Neural progenitor cell (in vitro differentiated cells): Measurements from ENCODE around the gene KLHL29. TPM values are rescaled to one million over a fixed set of nuclear protein-coding genes. Genes with fewer than 3 reads are reported as not detected.
A peak's percentile ranks its signal among the peaks of the same experiment; 100 is the strongest.

Source experiments
- DNase-seq: peaks from one replicate; pipeline ENCODE4 v3.0.0-alpha.2; 2016; ENCODE audit warnings: low spot score
- H2AFZ ChIP-seq: fragments of 200-600 bp; sonication (generic); replicated peaks from 2 replicates; pipeline ENCODE4 v1.6.1; 2016; ENCODE audit warnings: antibody characterized with exemption
- H3F3A ChIP-seq: fragments of 200-600 bp; sonication (generic); 2 replicates; pipeline ENCODE4 v1.6.1; 2016; ENCODE audit warnings: antibody characterized with exemption, low read depth
- H3K27ac ChIP-seq: fragments of 200-600 bp; sonication (generic); 2 replicates; pipeline ENCODE4 v1.5.1; 2016; ENCODE audit warnings: mild to moderate bottlenecking
- H3K27me3 ChIP-seq: fragments of 200-600 bp; sonication (generic); 2 replicates; pipeline ENCODE4 v1.6.1; 2016; ENCODE audit warnings: mild to moderate bottlenecking, moderate library complexity
- H3K36me3 ChIP-seq: fragments of 200-600 bp; sonication (generic); 2 replicates; pipeline ENCODE4 v1.5.1; 2016
- H3K4me1 ChIP-seq: fragments of 200-600 bp; sonication (generic); 2 replicates; pipeline ENCODE4 v1.6.1; 2016; ENCODE audit warnings: mixed run types
- H3K4me2 ChIP-seq: fragments of 200-600 bp; sonication (generic); 2 replicates; pipeline ENCODE4 v1.6.1; 2016
- H3K4me3 ChIP-seq: fragments of 200-600 bp; sonication (generic); 2 replicates; pipeline ENCODE4 v1.5.1; 2016
- H3K79me2 ChIP-seq: fragments of 200-600 bp; sonication (generic); 2 replicates; pipeline ENCODE4 v1.6.1; 2016; ENCODE audit warnings: low read depth
- H3K9ac ChIP-seq: fragments of 200-600 bp; sonication (generic); 2 replicates; pipeline ENCODE4 v1.6.1; 2016
- H3K9me3 ChIP-seq: fragments of 200-600 bp; sonication (generic); 2 replicates; pipeline ENCODE4 v1.5.1; 2016; ENCODE audit warnings: low read depth
- H4K20me1 ChIP-seq: fragments of 200-600 bp; sonication (generic); 2 replicates; pipeline ENCODE4 v1.6.1; 2016; ENCODE audit warnings: low read depth
- H3K27ac Mint-ChIP-seq: 3 replicates; pipeline ENCODE4 v1.8.0; 2021; ENCODE audit warnings: mixed read lengths
- H3K27me3 Mint-ChIP-seq: 2 replicates; pipeline ENCODE4 v1.8.0; 2022; ENCODE audit warnings: low read depth, mild to moderate bottlenecking, inconsistent platforms, moderate library complexity, mixed read lengths; ENCODE audit not compliant: insufficient read depth
- H3K36me3 Mint-ChIP-seq: 3 replicates; pipeline ENCODE4 v1.8.0; 2021; ENCODE audit warnings: mixed read lengths
- H3K4me1 Mint-ChIP-seq: 3 replicates; pipeline ENCODE4 v1.8.0; 2021; ENCODE audit warnings: mixed read lengths
- H3K4me3 Mint-ChIP-seq: 3 replicates; pipeline ENCODE4 v1.8.0; 2021; ENCODE audit warnings: mild to moderate bottlenecking, moderate library complexity, mixed read lengths
- H3K9me3 Mint-ChIP-seq: 3 replicates; pipeline ENCODE4 v1.8.0; 2020; ENCODE audit warnings: mixed read lengths
- EZH2 ChIP-seq: fragments of 200-600 bp; sonication (generic); IDR thresholded peaks from 2 replicates; pipeline ENCODE4 v1.6.1; 2017; ENCODE audit warnings: antibody characterized with exemption, mild to moderate bottlenecking, moderate library complexity
- EZH2phosphoT487 ChIP-seq: fragments of 200-600 bp; sonication (generic); IDR thresholded peaks from 2 replicates; pipeline ENCODE4 v1.6.1; 2017; ENCODE audit warnings: antibody characterized with exemption
- total RNA-seq: library from RNA; depleted of rRNA; stranded (reverse); fragments of >200 nt; gene quantifications from 2 replicates; pipeline ENCODE4 v1.2.3, GENCODE V29; 2015; ENCODE audit warnings: low replicate concordance
- TF ChIP-seq, protein P1 (sequence below): fragments of 200-600 bp; sonication (generic); IDR thresholded peaks from 2 replicates; pipeline ENCODE4 v1.5.1; 2017; ENCODE audit warnings: antibody characterized with exemption, mild to moderate bottlenecking

Gene KLHL29
- total RNA-seq, 1 donor from 2014 or later, result 1.6 TPM

DNA sequence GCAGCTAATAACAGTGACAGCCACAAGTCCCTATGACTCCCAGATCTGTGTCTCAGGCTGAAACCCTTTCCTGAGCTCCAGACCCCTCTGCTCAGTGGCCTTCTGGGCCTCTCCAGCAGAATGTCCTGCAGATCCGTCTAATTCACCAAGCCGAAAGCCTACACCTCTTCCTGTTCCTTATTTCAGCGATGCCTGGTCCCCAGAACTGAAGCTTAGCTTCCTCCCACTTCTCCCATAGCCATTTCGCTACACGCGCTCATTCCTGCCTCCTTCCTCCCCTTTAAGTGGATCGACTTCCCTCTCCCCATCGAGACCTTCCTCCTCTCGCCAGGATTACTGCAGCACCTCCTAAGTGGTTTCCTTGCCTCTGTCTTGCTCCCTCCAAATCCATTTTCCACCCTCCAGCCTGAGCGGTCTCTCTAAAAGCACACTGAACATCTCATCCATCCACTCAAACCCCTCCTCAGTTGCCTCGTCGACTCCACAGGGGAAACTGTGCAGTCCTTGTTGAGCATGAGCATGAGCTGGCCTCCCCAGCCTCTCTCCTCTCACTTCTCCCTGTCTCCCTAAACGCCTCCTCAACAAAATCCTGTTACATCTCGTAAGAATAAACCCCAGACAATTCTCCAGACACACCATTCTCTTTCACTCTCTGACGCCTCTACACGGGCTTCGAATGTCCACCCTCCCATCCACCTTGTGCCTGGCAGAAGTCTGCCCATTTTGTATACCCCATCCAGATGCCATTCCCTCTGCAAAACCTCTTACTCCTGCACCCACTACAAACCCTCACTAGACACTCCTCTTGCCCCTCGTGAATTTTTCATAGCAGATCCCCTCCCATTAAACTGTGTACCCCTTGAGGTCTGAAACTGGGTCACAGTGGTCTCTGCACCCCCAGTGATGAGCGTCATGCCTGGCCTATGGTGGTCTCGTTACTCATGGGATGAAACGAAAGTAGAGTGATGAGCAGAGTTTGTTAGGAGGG lies 309.4 kb downstream of the KLHL29 start:
- H3K4me2 ChIP-seq, result no peak overlapping the region
- H3F3A ChIP-seq, result no peaks in the 10 kb centered on the region
- Mint-ChIP-seq H3K4me1 (peaks cover 9% of the 10 kb centered on the region), H3K27ac (peak overlapping the region; percentile 42), H3K27me3 (peaks cover 3% of the 10 kb centered on the region), H3K9me3 (peaks cover under 1% of the 10 kb centered on the region), H3K4me3 (no peak overlapping the region), H3K36me3 (peaks cover 20% of the 10 kb centered on the region)
- no peak overlapping the region for H3K4me3 ChIP-seq
- no peaks in the 10 kb centered on the region for H4K20me1 ChIP-seq
- H3K9ac ChIP-seq, result no peak overlapping the region
- peaks cover 11% of the 10 kb centered on the region for H3K4me1 ChIP-seq
- H3K27ac ChIP-seq, result no peak overlapping the region
- H3K79me2 ChIP-seq, result no peaks in the 10 kb centered on the region
- no peaks in the 10 kb centered on the region for H3K27me3 ChIP-seq
- H3K9me3 ChIP-seq, result no peaks in the 10 kb centered on the region
- no peak overlapping the region for H2AFZ ChIP-seq
- H3K36me3 ChIP-seq, result no peaks in the 10 kb centered on the region
- TF ChIP-seq, protein P1, sequence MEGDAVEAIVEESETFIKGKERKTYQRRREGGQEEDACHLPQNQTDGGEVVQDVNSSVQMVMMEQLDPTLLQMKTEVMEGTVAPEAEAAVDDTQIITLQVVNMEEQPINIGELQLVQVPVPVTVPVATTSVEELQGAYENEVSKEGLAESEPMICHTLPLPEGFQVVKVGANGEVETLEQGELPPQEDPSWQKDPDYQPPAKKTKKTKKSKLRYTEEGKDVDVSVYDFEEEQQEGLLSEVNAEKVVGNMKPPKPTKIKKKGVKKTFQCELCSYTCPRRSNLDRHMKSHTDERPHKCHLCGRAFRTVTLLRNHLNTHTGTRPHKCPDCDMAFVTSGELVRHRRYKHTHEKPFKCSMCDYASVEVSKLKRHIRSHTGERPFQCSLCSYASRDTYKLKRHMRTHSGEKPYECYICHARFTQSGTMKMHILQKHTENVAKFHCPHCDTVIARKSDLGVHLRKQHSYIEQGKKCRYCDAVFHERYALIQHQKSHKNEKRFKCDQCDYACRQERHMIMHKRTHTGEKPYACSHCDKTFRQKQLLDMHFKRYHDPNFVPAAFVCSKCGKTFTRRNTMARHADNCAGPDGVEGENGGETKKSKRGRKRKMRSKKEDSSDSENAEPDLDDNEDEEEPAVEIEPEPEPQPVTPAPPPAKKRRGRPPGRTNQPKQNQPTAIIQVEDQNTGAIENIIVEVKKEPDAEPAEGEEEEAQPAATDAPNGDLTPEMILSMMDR, result no peak
- no peak for TF ChIP-seq EZH2phosphoT487
- no peak for TF ChIP-seq EZH2
- no peak for DNase-seq

DNA sequence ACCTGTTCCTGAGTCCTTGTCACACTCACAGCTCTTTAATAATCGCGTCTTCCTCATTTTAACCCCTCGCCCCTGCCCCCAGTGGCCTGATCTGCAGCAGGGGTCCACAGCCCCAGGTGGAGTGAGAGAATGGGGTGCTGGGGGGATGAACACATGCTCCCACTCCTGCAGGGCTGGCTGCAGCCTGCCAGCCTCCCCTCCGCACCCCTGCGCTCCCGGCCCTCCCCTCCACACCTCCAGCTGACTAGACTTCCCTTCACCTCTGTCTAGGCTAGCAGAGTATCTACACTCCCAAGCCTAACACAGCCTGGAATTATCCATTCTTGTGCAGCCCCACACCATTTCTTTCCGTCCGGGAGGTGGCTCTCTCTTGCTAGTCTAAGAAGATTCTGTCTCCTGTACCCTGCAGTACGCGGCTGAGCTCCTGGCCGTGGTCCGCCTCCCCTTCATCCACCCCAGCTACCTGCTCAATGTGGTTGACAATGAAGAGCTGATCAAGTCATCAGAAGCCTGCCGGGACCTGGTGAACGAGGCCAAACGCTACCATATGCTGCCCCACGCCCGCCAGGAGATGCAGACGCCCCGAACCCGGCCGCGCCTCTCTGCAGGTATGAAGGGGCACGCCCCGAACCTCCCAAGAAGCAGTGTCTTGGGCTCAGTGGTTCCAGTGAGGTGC lies 310.4 kb downstream of the KLHL29 start:
- H3K36me3 Mint-ChIP-seq, result peaks cover 29% of the 10 kb centered on the region
- no peaks in the 10 kb centered on the region for H3K36me3 ChIP-seq

DNA sequence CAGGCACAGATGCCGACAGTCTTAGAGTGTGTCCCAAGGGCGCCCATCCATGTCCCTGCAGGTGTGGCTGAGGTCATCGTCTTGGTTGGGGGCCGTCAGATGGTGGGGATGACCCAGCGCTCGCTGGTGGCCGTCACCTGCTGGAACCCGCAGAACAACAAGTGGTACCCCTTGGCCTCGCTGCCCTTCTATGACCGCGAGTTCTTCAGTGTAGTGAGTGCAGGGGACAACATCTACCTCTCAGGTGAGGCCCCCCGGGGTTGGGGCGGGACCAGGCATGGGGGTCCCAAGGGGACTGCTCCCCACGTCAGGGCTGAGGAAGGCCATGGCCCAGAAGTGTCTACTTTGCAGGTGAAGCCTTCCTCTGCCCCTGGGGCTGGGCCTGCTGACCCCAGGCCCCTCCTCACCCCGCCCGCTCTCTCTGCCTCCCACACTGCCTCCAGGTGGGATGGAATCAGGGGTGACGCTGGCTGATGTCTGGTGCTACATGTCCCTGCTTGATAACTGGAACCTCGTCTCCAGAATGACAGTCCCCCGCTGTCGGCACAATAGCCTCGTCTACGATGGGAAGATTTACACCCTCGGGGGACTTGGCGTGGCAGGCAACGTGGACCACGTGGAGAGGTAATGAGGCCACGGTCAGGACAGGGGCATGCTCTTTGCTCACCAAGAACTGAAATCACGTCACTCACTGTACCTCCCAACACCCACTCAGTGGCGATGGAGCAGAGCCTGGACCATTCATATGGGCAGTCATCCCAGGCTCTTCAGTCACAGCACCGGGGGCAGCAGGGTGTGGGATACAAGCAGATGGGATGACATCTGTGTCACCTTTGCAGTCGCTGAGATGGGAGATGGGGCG lies 311.1 kb downstream of the KLHL29 start:
- Histone ChIP-seq H3K79me2 (no peaks in the 10 kb centered on the region), H3F3A (no peaks in the 10 kb centered on the region), H3K27me3 (no peaks in the 10 kb centered on the region), H3K4me3 (no peak overlapping the region), H3K4me1 (no peaks in the 10 kb centered on the region), H3K27ac (no peak overlapping the region), H2AFZ (no peak overlapping the region), H3K36me3 (no peaks in the 10 kb centered on the region), H3K4me2 (no peak overlapping the region), H3K9me3 (no peaks in the 10 kb centered on the region), H3K9ac (no peak overlapping the region), H4K20me1 (no peaks in the 10 kb centered on the region)
- Mint-ChIP-seq H3K4me3 (no peak overlapping the region), H3K36me3 (peaks cover 36% of the 10 kb centered on the region), H3K27me3 (peaks cover 5% of the 10 kb centered on the region), H3K4me1 (peaks cover 5% of the 10 kb centered on the region), H3K27ac (no peak overlapping the region), H3K9me3 (peaks cover 8% of the 10 kb centered on the region)
- no peak for TF ChIP-seq EZH2phosphoT487
- TF ChIP-seq, protein P1, result no peak
- no peak for TF ChIP-seq EZH2
- DNase-seq, result no peak

More for the DNA sequence above, 310.4 kb downstream of the KLHL29 start:
- H3K79me2 ChIP-seq, result no peaks in the 10 kb centered on the region
- H3K27ac ChIP-seq, result no peak overlapping the region
- peaks cover 1% of the 10 kb centered on the region for H3K4me1 ChIP-seq
- H3K9me3 Mint-ChIP-seq, result peaks cover 8% of the 10 kb centered on the region
- H3K9me3 ChIP-seq, result no peaks in the 10 kb centered on the region
- no peaks in the 10 kb centered on the region for H4K20me1 ChIP-seq
- no peak overlapping the region for H2AFZ ChIP-seq
- H3K27me3 ChIP-seq, result no peaks in the 10 kb centered on the region
- H3K27ac Mint-ChIP-seq, result peak overlapping the region; percentile 50
- DNase-seq, result no peak
- TF ChIP-seq EZH2, result no peak
- TF ChIP-seq, protein P1, result no peak
- no peak for TF ChIP-seq EZH2phosphoT487
- H3K27me3 Mint-ChIP-seq, result peaks cover 3% of the 10 kb centered on the region
- no peak overlapping the region for H3K4me2 ChIP-seq
- no peak overlapping the region for H3K4me3 Mint-ChIP-seq
- H3K4me1 Mint-ChIP-seq, result peaks cover 5% of the 10 kb centered on the region
- H3K4me3 ChIP-seq, result no peak overlapping the region
- no peaks in the 10 kb centered on the region for H3F3A ChIP-seq
- H3K9ac ChIP-seq, result no peak overlapping the region
